Endothelial cell of umbilical vein (primary cell): ENCODE results near the gene LAPTM4A. TPM values are rescaled to one million over a fixed set of nuclear protein-coding genes. Genes with fewer than 3 reads are reported as not detected.
"Not testable (repeated sequence)": the region's sequence is repeated elsewhere in the genome, so short reads cannot be mapped to it uniquely, and the experiment has no call there.

Experiments used
- BruUV-seq: library from RNA; stranded (reverse); fragments of 400-500 nt; replicated peaks from 2 replicates; lab custom pipeline; 2021; lab: Mats Ljungman, UMichigan
- CTCF ChIA-PET: fragments of 300-600, 350-600 bp; sonication (Branson Sonifier 250); formaldehyde crosslinking; loops from one replicate; lab custom pipeline; 2021; ENCODE audit warnings: antibody characterized with exemption, inconsistent platforms; lab: Charles Lee
- POLR2A ChIA-PET: fragments of 300-600, 350-600 bp; sonication (Branson Sonifier 250); formaldehyde crosslinking; loops from one replicate; lab custom pipeline; 2021; ENCODE audit warnings: antibody characterized with exemption, inconsistent platforms; lab: Charles Lee
- DNase-seq: peaks from one replicate; pipeline ENCODE4 v3.0.0-alpha.2; 2011; ENCODE audit warnings: low read depth, low spot score
- FAIRE-seq: peaks from 2 replicates; lab custom pipeline; 2011; peaks lifted over from hg19 to GRCh38; lab: Jason Lieb, UNC
- H2AFZ ChIP-seq: 2 replicates; pipeline ENCODE4 v1.6.0; 2012; ENCODE audit warnings: low read depth, low read length, control low read depth, inconsistent platforms
- H3K27ac ChIP-seq: 2 replicates; pipeline ENCODE4 v1.5.1; 2011; ENCODE audit warnings: low read depth, mild to moderate bottlenecking, control low read depth, low read length, moderate library complexity; ENCODE audit not compliant: insufficient read depth
- H3K27me3 ChIP-seq, 2 experiments: 2 replicates each; pipeline versions ENCODE4 v1.6.0 to v1.6.1; 2011; ENCODE audit warnings: low read length in 2 of 2, mixed read lengths in 1 of 2; ENCODE audit not compliant: control insufficient read depth in 2 of 2, insufficient read depth in 2 of 2
- H3K36me3 ChIP-seq, 2 experiments: 2 replicates in 1 of 2; 3 replicates in 1 of 2; pipeline ENCODE4 v1.5.1; 2011; ENCODE audit warnings: low read length in 2 of 2, mild to moderate bottlenecking in 1 of 2, moderate library complexity in 1 of 2; ENCODE audit not compliant: control insufficient read depth in 2 of 2, insufficient read depth in 2 of 2; ENCODE audit errors: extremely low read depth in 1 of 2
- H3K4me1 ChIP-seq: 3 replicates; pipeline ENCODE4 v1.5.1; 2011; ENCODE audit warnings: mild to moderate bottlenecking, low read length; ENCODE audit not compliant: control insufficient read depth, insufficient read depth; ENCODE audit errors: extremely low read depth
- H3K4me2 ChIP-seq: 2 replicates; pipeline ENCODE4 v1.6.1; 2011; ENCODE audit warnings: low read length, control low read depth, mixed read lengths; ENCODE audit not compliant: insufficient read depth
- H3K4me3 ChIP-seq, 3 experiments: fragments of 200-600 bp in 1 of 3; sonication (generic), shearing (Covaris generic) in 1 of 3; replicated peaks in 1 of 3; 2 replicates each; pipeline ENCODE4 v1.5.1; 2011 to 2016; ENCODE audit warnings: control low read depth in 3 of 3, low read length in 3 of 3, mild to moderate bottlenecking in 2 of 3, inconsistent platforms in 1 of 3, low read depth in 1 of 3, moderate library complexity in 1 of 3; ENCODE audit not compliant: insufficient read depth in 1 of 3
- H3K79me2 ChIP-seq: 2 replicates; pipeline ENCODE4 v1.6.0; 2012; ENCODE audit warnings: low read length, inconsistent platforms; ENCODE audit not compliant: control insufficient read depth, insufficient read depth
- H3K9ac ChIP-seq: replicated peaks from 2 replicates; pipeline ENCODE3; 2011; ENCODE audit warnings: low read length, control low read depth; ENCODE audit not compliant: insufficient read depth; ENCODE audit errors: extremely low read depth
- H3K9me1 ChIP-seq: replicated peaks from 3 replicates; pipeline ENCODE4 v1.6.0; 2011; ENCODE audit warnings: mild to moderate bottlenecking, low read length; ENCODE audit not compliant: control insufficient read depth, insufficient read depth; ENCODE audit errors: extremely low read depth
- H3K9me3 ChIP-seq: replicated peaks from 2 replicates; pipeline ENCODE4 v1.5.1; 2012; ENCODE audit warnings: low read length, inconsistent platforms; ENCODE audit not compliant: control insufficient read depth, insufficient read depth
- H4K20me1 ChIP-seq: replicated peaks from 2 replicates; pipeline ENCODE3; 2011; ENCODE audit warnings: mild to moderate bottlenecking, low read length; ENCODE audit not compliant: control insufficient read depth, insufficient read depth; ENCODE audit errors: extremely low read depth
- CTCF ChIP-seq, 2 donors: IDR thresholded peaks; 1 replicate in 1 of 2; 2 replicates in 1 of 2; pipeline ENCODE4 v1.5.1; 2011; ENCODE audit warnings: low read length in 2 of 2, mild to moderate bottlenecking in 2 of 2, moderate library complexity in 2 of 2, control low read depth in 1 of 2, inconsistent platforms in 1 of 2, low read depth in 1 of 2; ENCODE audit not compliant: insufficient read depth in 1 of 2; ENCODE audit errors: extremely low read depth in 1 of 2
- EZH2 ChIP-seq: IDR thresholded peaks from 2 replicates; pipeline ENCODE4 v1.6.1; 2012; ENCODE audit warnings: borderline replicate concordance, low read depth, mild to moderate bottlenecking, moderate library complexity, low read length, inconsistent platforms; ENCODE audit not compliant: severe bottlenecking
- FOS ChIP-seq: IDR thresholded peaks from 2 replicates; pipeline ENCODE4 v1.6.1; 2011; ENCODE audit warnings: mild to moderate bottlenecking, low read length, moderate library complexity, borderline replicate concordance; ENCODE audit not compliant: insufficient read depth
- GATA2 ChIP-seq: IDR thresholded peaks from 2 replicates; pipeline ENCODE4 v1.7.0; 2011; ENCODE audit warnings: low read depth, mild to moderate bottlenecking, moderate library complexity, mixed read lengths, low read length; ENCODE audit not compliant: insufficient read length, insufficient read depth
- JUN ChIP-seq: IDR thresholded peaks from 2 replicates; pipeline ENCODE4 v1.6.1; 2011; ENCODE audit warnings: borderline replicate concordance, low read depth; ENCODE audit not compliant: insufficient read length, insufficient read depth
- MYC ChIP-seq: IDR thresholded peaks from one replicate; pipeline ENCODE4 v1.6.1; 2011; ENCODE audit warnings: mild to moderate bottlenecking, low read depth, low read length
- POLR2A ChIP-seq: IDR thresholded peaks from 2 replicates; pipeline ENCODE4 v1.6.1; 2012; ENCODE audit warnings: low read depth, mild to moderate bottlenecking, control low read depth, low read length
- POLR2AphosphoS5 ChIP-seq: IDR thresholded peaks from 2 replicates; pipeline ENCODE4 v1.6.1; 2012; ENCODE audit warnings: low read depth, mild to moderate bottlenecking, control low read depth, low read length, moderate library complexity; ENCODE audit not compliant: insufficient read depth
- dilution Hi-C: fragments of 300-500 bp; cut with MboI; formaldehyde crosslinking; loops from one replicate; pipeline ENCODE4 v1.15.0; 2019; ENCODE audit warnings: low sequenced_read_pairs; ENCODE audit not compliant: extremely low pct_ligation_motif_present
- intact Hi-C: fragments of 100-400 bp; cut with micrococcal nuclease; formaldehyde crosslinking; loops from one replicate; pipeline ENCODE4 v1.10.0; 2022
- polyA plus RNA-seq, 4 experiments: library from polyadenylated mRNA; depleted of rRNA in 3 of 4; stranded (reverse) in 3 of 4; unstranded in 1 of 4; fragments of >200 nt; gene quantifications; 2 replicates each; pipeline versions ENCODE4 v1.2.1 to v1.2.3, GENCODE V29; 2011 to 2012; ENCODE audit warnings: missing spikeins in 1 of 4
- total RNA-seq: library from RNA; stranded (reverse); gene quantifications from 2 replicates; pipeline ENCODE4 v1.2.3, GENCODE V29; 2021
- TF ChIP-seq, protein P1 (sequence below): IDR thresholded peaks from 2 replicates; pipeline ENCODE4 v1.6.1; 2011; ENCODE audit not compliant: insufficient read depth, insufficient read length

Gene LAPTM4A
- total and polyA plus RNA-seq, 2 donors (not counting 3 experiments of a cell fraction or from before 2014, with no cell fraction given): 155 to 427 TPM

DNA sequence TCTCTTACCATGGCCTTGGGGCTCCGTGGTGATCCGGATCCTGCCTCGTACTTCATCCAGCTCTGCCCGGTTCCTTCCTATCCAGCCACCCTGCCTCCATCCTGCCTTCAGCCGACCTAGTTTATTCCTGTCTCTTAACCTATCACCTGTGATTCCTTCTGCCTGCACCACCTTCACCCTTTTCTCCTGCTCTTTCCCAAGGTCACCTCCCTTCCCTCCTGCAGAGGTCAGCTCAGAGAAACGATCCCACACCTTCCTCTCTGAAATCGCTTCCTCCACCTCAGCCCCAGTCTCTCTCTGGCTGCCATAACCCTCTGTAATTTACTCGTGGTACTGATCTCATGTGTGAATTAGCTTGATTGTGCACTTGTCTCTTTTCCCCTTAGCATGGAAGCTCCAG, 23.5 kb upstream of the LAPTM4A start:
- no peak overlapping the region for H3K27ac ChIP-seq

DNA sequence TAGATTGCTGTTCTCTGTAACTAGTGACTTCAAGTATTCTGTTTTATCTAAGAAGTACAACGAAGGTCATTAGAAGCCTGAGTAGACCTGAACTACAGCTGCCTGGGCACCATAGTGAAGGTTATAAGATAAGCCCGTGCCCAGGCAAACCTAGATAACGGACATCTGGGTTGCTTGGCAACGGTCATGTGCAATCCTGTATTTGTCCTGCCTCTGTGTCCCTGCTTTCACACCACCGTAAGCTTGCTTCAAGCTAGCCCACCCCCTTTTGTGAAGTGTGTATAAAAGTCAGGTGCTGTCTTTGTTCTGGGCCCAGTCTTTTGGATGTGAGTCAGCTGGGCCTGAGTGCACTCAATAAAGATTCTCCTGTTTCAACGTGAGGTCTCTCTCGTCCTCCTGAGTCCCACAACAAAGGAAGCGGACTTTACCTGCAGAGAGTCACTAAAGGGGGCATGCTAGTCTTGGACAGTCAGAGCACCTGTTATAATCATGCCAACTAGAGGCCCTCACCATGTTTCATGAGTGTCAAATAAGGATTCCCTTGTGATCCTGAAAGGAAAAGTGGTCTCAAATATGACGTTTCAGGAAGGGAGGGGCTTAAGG, 22.7 kb upstream of the LAPTM4A start:
- H3K9ac ChIP-seq, BruUV-seq, H3K27ac ChIP-seq, H3K36me3 ChIP-seq, H3K79me2 ChIP-seq, H4K20me1 ChIP-seq, DNase-seq, H3K4me2 ChIP-seq, H3K9me1 ChIP-seq, dilution Hi-C loops, H3K9me3 ChIP-seq, H3K4me1 ChIP-seq, H2AFZ ChIP-seq, H3K4me3 ChIP-seq, intact Hi-C loops, POLR2A ChIA-PET, FAIRE-seq: not testable (repeated sequence)
- CTCF ChIA-PET: interaction anchor here (1.4 to 1.7 kb wide), 2 partner anchors 11 to 15 kb away, joined by 3 to 4 read pairs; no protein-coding TSS in a partner anchor
- peaks cover 7 to 14% of the 10 kb centered on the region in 2 experiments for H3K27me3 ChIP-seq

More for the DNA sequence above, 23.5 kb upstream of the LAPTM4A start:
- H3K27me3 ChIP-seq: peaks cover 7 to 14% of the 10 kb centered on the region in 2 experiments
- no peak overlapping the region for H3K4me2 ChIP-seq
- H4K20me1 ChIP-seq: no peaks in the 10 kb centered on the region
- no peak overlapping the region for H2AFZ ChIP-seq
- no TSS peak for BruUV-seq
- no peaks in the 10 kb centered on the region for H3K9me1 ChIP-seq
- no peaks in the 10 kb centered on the region for H3K79me2 ChIP-seq
- H3K9ac ChIP-seq: no peak overlapping the region
- intact Hi-C loops: no loop called here
- no peak for TF ChIP-seq EZH2
- no peak for TF ChIP-seq POLR2AphosphoS5
- no peak for TF ChIP-seq MYC
- no peak for TF ChIP-seq JUN
- no peak for TF ChIP-seq CTCF (IDR thresholded peaks at IDR 0.05; ENCODE audit: extremely low read depth in 1 of 2, insufficient read depth in 1 of 2, low read depth in 1 of 2, low read length in 2 of 2)
- TF ChIP-seq FOS: no peak
- TF ChIP-seq, protein P1, sequence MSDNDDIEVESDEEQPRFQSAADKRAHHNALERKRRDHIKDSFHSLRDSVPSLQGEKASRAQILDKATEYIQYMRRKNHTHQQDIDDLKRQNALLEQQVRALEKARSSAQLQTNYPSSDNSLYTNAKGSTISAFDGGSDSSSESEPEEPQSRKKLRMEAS: no peak
- no peak for TF ChIP-seq POLR2A
- no peak for TF ChIP-seq GATA2
- CTCF ChIA-PET: no interaction called here
- H3K4me1 ChIP-seq: no peaks in the 10 kb centered on the region
- no peak overlapping the region for H3K4me3 ChIP-seq
- POLR2A ChIA-PET: no interaction called here
- dilution Hi-C loops: no loop called here
- FAIRE-seq (no peak), DNase-seq (no peak)
- H3K36me3 ChIP-seq: no peaks in the 10 kb centered on the region
- no peaks in the 10 kb centered on the region for H3K9me3 ChIP-seq
